ENCODE measurements around the gene EIPR1. TPM values are rescaled to one million over a fixed set of nuclear protein-coding genes. Genes with fewer than 3 reads are reported as not detected.

Gene EIPR1
- total RNA-seq, 1 experiment from 2014 or later = 27.8 TPM

DNA sequence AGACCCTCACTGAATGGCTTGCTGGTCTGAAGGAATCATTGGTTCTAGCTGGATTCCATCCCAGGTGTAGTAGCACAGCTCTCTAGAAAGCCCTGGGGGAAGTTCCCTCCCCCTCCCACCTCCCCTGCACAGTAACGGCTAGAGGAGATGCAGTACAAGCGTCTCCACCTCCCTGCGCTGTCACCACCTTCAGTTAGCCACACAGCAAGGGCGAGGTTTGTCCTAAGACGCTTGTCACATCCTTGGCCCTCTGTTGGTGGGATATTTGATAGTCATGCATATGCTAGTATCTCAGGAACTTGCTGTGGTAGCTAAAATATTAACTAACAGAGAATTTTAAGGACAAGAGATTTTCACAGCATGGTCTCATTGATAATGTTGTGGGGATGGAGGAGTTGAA, 21.2 kb upstream of the EIPR1 start:
- Histone ChIP-seq H3K79me1 (ENCODE audit: insufficient read depth, low read depth, low read length, poor library complexity, severe bottlenecking) (peaks cover 2% of the 10 kb centered on the region), H4K5ac (ENCODE audit: insufficient read length, low read depth, low read length) (no peak overlapping the region), H3K4me1 (ENCODE audit: insufficient read depth, low read length) (no peaks in the 10 kb centered on the region), H4K91ac (ENCODE audit: insufficient read length, low read depth, low read length) (no peak overlapping the region), H2BK12ac (ENCODE audit: insufficient read length, low read depth, low read length) (no peak overlapping the region), H2AFZ (ENCODE audit: low read length) (no peak overlapping the region), H4K8ac (replicated peaks; ENCODE audit: insufficient read length, low read depth, low read length) (no peak overlapping the region), H3K79me2 (ENCODE audit: insufficient read depth, low read length) (no peaks in the 10 kb centered on the region), H3K4me2 (ENCODE audit: insufficient read depth, insufficient read length, low read length) (no peak overlapping the region), H2BK120ac (ENCODE audit: low read depth, low read length, poor library complexity, severe bottlenecking) (no peak overlapping the region), H2BK20ac (ENCODE audit: low read depth, low read length, poor library complexity, severe bottlenecking) (no peak overlapping the region), H3K56ac (ENCODE audit: insufficient read length, low read depth, low read length) (no peak overlapping the region), H3K27ac (ENCODE audit: insufficient read length, low read depth, low read length) (no peak overlapping the region), H3K27me3 (ENCODE audit: insufficient read depth, low read length) (no peaks in the 10 kb centered on the region), H3K23me2 (ENCODE audit: insufficient read length, low read depth, low read length, poor library complexity, severe bottlenecking) (no peaks in the 10 kb centered on the region), H2BK5ac (ENCODE audit: insufficient read length, low read length) (no peak overlapping the region), H3K14ac (ENCODE audit: insufficient read depth, low read length) (no peak overlapping the region), H3K18ac (ENCODE audit: insufficient read length, low read depth, low read length) (no peak overlapping the region), H3K9ac (ENCODE audit: extremely low read depth, insufficient read length, low read length) (no peak overlapping the region), H3K4ac (ENCODE audit: low read depth, low read length) (no peak overlapping the region), H3K9me3 (ENCODE audit: control insufficient read depth, low read depth, low read length) (no peaks in the 10 kb centered on the region), H2AK5ac (ENCODE audit: insufficient read length, low read length) (no peak overlapping the region), H4K20me1 (ENCODE audit: control insufficient read depth, insufficient read depth, insufficient read length) (no peaks in the 10 kb centered on the region), H3K23ac (ENCODE audit: insufficient read length, low read depth, low read length) (no peak overlapping the region), H3T11ph (ENCODE audit: low read length) (no peak overlapping the region), H2BK15ac (ENCODE audit: low read depth, low read length) (no peak overlapping the region)
- Mint-ChIP-seq H3K27me3 (ENCODE audit: low read depth) (no peaks in the 10 kb centered on the region), H3K27ac (0 out of 7 replicates have a peak overlapping the region, but pooled peaks of 1 of the 3 experiments have one; percentile 30), H3K4me1 (peaks cover 15 to 22% of the 10 kb centered on the region in 2 experiments), H3K36me3 (ENCODE audit: insufficient read depth in 1 of 3, low read depth in 3 of 3) (peaks cover 37 to 63% (median 62%) of the 10 kb centered on the region in 3 experiments), H3K4me3 (no peak overlapping the region), H3K9me3 (peaks cover 25 to 26% of the 10 kb centered on the region in 2 experiments)
- DNase-seq = no peak
- no CpG with 5 or more reads among the region's 5 CpGs for WGBS (ENCODE audit: extremely low coverage, insufficient read length, low lambda C conversion rate)
- TF ChIP-seq, protein P1, sequence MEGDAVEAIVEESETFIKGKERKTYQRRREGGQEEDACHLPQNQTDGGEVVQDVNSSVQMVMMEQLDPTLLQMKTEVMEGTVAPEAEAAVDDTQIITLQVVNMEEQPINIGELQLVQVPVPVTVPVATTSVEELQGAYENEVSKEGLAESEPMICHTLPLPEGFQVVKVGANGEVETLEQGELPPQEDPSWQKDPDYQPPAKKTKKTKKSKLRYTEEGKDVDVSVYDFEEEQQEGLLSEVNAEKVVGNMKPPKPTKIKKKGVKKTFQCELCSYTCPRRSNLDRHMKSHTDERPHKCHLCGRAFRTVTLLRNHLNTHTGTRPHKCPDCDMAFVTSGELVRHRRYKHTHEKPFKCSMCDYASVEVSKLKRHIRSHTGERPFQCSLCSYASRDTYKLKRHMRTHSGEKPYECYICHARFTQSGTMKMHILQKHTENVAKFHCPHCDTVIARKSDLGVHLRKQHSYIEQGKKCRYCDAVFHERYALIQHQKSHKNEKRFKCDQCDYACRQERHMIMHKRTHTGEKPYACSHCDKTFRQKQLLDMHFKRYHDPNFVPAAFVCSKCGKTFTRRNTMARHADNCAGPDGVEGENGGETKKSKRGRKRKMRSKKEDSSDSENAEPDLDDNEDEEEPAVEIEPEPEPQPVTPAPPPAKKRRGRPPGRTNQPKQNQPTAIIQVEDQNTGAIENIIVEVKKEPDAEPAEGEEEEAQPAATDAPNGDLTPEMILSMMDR (conservative IDR thresholded peaks at IDR 0.05) = no peak; the same call in 2 of the 3 replicates
